Measurements from ENCODE around the gene DYSF. TPM values are rescaled to one million over a fixed set of nuclear protein-coding genes. Genes with fewer than 3 reads are reported as not detected.

The DYSF gene
- total RNA-seq, 1 experiment from 2014 or later = 5.5 TPM

- Mint-ChIP-seq H3K27me3 (ENCODE audit: low read depth) (peaks cover 3% of the 10 kb centered on the region; the same call in 1 of the 2 replicates), H3K36me3 (ENCODE audit: insufficient read depth in 1 of 3, low read depth in 3 of 3) (no peaks in the 10 kb centered on the region), H3K4me1 (peaks cover 5 to 11% of the 10 kb centered on the region in 2 experiments; a peak in 3 of 4 replicates), H3K27ac (peak overlapping the region in 2 of 3 experiments; percentile 28 to 71; a peak in 1 of 7 replicates), H3K4me3 (no peak overlapping the region), H3K9me3 (no peaks in the 10 kb centered on the region)
- WGBS (ENCODE audit: extremely low coverage, insufficient read length, low lambda C conversion rate) = no CpG with 5 or more reads among the region's 19 CpGs
- Histone ChIP-seq H2BK15ac (ENCODE audit: low read depth, low read length) (no peak overlapping the region), H4K20me1 (ENCODE audit: control insufficient read depth, insufficient read depth, insufficient read length) (no peaks in the 10 kb centered on the region), H4K5ac (ENCODE audit: insufficient read length, low read depth, low read length) (no peak overlapping the region), H3K23ac (ENCODE audit: insufficient read length, low read depth, low read length) (no peak overlapping the region), H3K4me2 (ENCODE audit: insufficient read depth, insufficient read length, low read length) (no peak overlapping the region), H2BK20ac (ENCODE audit: low read depth, low read length, poor library complexity, severe bottlenecking) (no peak overlapping the region), H3K23me2 (ENCODE audit: insufficient read length, low read depth, low read length, poor library complexity, severe bottlenecking) (peaks cover 2% of the 10 kb centered on the region), H2BK120ac (ENCODE audit: low read depth, low read length, poor library complexity, severe bottlenecking) (no peak overlapping the region), H3K56ac (ENCODE audit: insufficient read length, low read depth, low read length) (no peak overlapping the region), H2BK5ac (ENCODE audit: insufficient read length, low read length) (no peak overlapping the region), H2AFZ (ENCODE audit: low read length) (no peak overlapping the region), H3K4ac (ENCODE audit: low read depth, low read length) (no peak overlapping the region), H3K18ac (ENCODE audit: insufficient read length, low read depth, low read length) (no peak overlapping the region), H3K79me2 (ENCODE audit: insufficient read depth, low read length) (no peaks in the 10 kb centered on the region), H3T11ph (ENCODE audit: low read length) (no peak overlapping the region), H3K27me3 (ENCODE audit: insufficient read depth, low read length) (no peaks in the 10 kb centered on the region), H2BK12ac (ENCODE audit: insufficient read length, low read depth, low read length) (no peak overlapping the region), H3K9ac (ENCODE audit: extremely low read depth, insufficient read length, low read length) (no peak overlapping the region), H4K8ac (replicated peaks; ENCODE audit: insufficient read length, low read depth, low read length) (no peak overlapping the region), H3K9me3 (ENCODE audit: control insufficient read depth, low read depth, low read length) (no peaks in the 10 kb centered on the region), H2AK5ac (ENCODE audit: insufficient read length, low read length) (no peak overlapping the region), H4K91ac (ENCODE audit: insufficient read length, low read depth, low read length) (no peak overlapping the region), H3K14ac (ENCODE audit: insufficient read depth, low read length) (no peak overlapping the region), H3K4me1 (ENCODE audit: insufficient read depth, low read length) (no peaks in the 10 kb centered on the region), H3K79me1 (ENCODE audit: insufficient read depth, low read depth, low read length, poor library complexity, severe bottlenecking) (no peaks in the 10 kb centered on the region), H3K27ac (ENCODE audit: insufficient read length, low read depth, low read length) (no peak overlapping the region)
- no peak for DNase-seq
- no peak for TF ChIP-seq CTCF (conservative IDR thresholded peaks at IDR 0.05)
Measured at GRCh38 chr2:71705171-71705960, 252.0 kb downstream of the DYSF start.

Data from H9 (cell line).